ENCODE data around the gene ZGPAT.

DNA sequence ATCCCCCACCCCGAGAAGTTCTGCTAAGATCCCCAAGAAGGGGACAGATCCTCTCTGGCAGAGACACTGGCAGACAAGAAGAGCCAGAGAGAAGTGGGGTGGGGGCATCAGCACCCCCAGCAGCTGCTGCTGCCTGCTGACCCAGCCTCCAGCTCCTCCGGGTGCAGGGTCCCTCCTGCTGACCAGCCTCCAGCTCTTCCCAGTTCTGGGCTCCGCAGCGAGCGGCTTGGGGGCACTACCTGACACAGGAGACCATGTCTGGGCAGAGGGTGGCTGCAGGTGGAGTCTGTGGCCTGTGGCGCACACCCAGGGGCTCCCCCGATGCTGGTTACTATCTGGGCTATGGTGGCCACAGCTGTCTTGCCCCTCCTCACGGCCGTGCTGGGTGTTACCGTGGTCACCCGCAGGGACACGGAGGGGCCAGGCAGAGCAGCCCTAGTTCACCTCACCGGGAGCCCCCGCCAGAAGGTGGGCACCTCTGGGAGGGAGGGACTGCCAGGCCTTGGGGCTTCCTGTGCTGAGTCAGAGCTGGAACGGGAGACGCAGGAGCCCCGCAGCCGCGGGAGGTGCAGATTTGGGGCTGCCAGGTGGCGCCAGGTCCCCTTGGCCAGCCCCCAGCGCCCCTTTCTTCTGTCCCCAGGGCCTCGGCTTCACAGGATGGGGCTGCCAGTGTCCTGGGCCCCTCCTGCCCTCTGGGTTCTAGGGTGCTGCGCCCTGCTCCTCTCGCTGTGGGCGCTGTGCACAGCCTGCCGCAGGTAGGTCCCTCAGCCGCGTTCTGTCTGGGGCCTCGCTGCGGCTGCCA, 29.3 kb downstream of the ZGPAT start:
- TF ChIP-seq EZH2 (IDR thresholded peaks at IDR 0.05; ENCODE audit: borderline replicate concordance, insufficient read depth, low read length, poor library complexity, severe bottlenecking) (no peak), TAF1 (IDR thresholded peaks at IDR 0.05; ENCODE audit: low read depth) (no peak), RAD21 (conservative IDR thresholded peaks at IDR 0.05) (no peak)
- TF ChIP-seq, protein P1, sequence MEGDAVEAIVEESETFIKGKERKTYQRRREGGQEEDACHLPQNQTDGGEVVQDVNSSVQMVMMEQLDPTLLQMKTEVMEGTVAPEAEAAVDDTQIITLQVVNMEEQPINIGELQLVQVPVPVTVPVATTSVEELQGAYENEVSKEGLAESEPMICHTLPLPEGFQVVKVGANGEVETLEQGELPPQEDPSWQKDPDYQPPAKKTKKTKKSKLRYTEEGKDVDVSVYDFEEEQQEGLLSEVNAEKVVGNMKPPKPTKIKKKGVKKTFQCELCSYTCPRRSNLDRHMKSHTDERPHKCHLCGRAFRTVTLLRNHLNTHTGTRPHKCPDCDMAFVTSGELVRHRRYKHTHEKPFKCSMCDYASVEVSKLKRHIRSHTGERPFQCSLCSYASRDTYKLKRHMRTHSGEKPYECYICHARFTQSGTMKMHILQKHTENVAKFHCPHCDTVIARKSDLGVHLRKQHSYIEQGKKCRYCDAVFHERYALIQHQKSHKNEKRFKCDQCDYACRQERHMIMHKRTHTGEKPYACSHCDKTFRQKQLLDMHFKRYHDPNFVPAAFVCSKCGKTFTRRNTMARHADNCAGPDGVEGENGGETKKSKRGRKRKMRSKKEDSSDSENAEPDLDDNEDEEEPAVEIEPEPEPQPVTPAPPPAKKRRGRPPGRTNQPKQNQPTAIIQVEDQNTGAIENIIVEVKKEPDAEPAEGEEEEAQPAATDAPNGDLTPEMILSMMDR (IDR thresholded peaks at IDR 0.05; ENCODE audit: poor library complexity, severe bottlenecking): no peak
